Hepatocyte (in vitro differentiated cells): Measurements from ENCODE around the gene OVOL2.

Experiments
- EZH2 ChIP-seq: fragments of 200-600 bp; sonication (generic); IDR thresholded peaks from 2 replicates; pipeline ENCODE4 v1.6.1; 2016; ENCODE audit warnings: antibody characterized with exemption, mild to moderate bottlenecking, borderline replicate concordance
- EZH2phosphoT487 ChIP-seq: fragments of 200-600 bp; sonication (generic); IDR thresholded peaks from one replicate; pipeline ENCODE4 v1.6.1; 2018; ENCODE audit warnings: antibody characterized with exemption, mild to moderate bottlenecking, low read depth, moderate library complexity; ENCODE audit not compliant: unreplicated experiment, severe bottlenecking
- TF ChIP-seq, protein P1 (sequence below): fragments of 200-600 bp; sonication (generic); IDR thresholded peaks from 2 replicates; pipeline ENCODE4 v1.5.1; 2016; ENCODE audit warnings: antibody characterized with exemption, mild to moderate bottlenecking; ENCODE audit not compliant: poor library complexity

DNA sequence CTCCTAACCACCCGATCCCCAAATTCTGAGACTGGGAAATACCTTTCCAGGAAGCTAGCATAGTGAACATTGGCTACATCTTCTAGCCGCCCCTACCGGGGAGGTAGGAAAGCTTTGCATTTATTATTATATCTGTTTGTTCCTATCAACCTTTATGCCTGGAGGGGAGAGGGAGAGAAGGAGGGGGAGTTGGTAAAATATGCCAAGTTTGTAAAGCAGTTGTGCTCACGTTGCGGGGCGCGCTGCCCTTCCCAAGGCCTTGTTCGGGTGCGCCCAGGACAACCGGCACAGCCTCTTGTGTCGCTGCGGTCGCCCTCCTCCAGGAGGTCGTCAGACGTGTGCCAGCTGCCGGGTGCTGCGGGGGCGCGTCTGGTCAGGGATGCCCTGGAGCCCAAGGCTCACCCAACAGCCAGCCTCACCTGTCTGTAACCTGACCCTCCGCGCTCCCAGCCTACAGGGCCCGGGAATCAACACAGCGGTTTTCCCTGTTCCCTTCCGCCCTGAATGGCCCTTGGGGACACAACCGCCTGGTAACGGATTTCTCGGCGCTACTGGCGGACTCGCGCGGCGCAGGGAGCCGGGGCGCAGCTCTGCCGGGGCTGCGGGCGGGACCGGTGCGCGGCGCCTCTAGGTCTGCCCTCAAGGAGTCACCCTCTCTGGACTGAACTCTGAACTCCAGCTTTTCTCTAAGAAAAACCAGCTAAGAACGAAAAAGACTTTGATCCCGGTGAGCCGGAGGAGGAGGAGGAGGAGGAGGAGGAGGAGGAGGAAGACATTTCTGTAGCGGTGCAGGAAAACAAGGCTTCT, 1.1 kb upstream of the OVOL2 start:
- TF ChIP-seq, protein P1, sequence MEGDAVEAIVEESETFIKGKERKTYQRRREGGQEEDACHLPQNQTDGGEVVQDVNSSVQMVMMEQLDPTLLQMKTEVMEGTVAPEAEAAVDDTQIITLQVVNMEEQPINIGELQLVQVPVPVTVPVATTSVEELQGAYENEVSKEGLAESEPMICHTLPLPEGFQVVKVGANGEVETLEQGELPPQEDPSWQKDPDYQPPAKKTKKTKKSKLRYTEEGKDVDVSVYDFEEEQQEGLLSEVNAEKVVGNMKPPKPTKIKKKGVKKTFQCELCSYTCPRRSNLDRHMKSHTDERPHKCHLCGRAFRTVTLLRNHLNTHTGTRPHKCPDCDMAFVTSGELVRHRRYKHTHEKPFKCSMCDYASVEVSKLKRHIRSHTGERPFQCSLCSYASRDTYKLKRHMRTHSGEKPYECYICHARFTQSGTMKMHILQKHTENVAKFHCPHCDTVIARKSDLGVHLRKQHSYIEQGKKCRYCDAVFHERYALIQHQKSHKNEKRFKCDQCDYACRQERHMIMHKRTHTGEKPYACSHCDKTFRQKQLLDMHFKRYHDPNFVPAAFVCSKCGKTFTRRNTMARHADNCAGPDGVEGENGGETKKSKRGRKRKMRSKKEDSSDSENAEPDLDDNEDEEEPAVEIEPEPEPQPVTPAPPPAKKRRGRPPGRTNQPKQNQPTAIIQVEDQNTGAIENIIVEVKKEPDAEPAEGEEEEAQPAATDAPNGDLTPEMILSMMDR: no peak
- TF ChIP-seq EZH2: peak; percentile 95
- peak; percentile 54 for TF ChIP-seq EZH2phosphoT487
